H1 (cell line): ENCODE data around the gene TOP1.

Experiments
- ASH2L ChIP-seq: fragments of 200-600, 300-600 bp; sonication (generic); IDR thresholded peaks from one replicate; pipeline ENCODE4 v1.7.1; 2017; ENCODE audit warnings: low read length
- EZH2 ChIP-seq: fragments of 200-600 bp; sonication (generic); IDR thresholded peaks from 2 replicates; pipeline ENCODE4 v1.7.1; 2012; ENCODE audit warnings: low read depth, mild to moderate bottlenecking, moderate library complexity, low read length, inconsistent platforms; ENCODE audit not compliant: severe bottlenecking
- JUND ChIP-seq: IDR thresholded peaks from 2 replicates; pipeline ENCODE4 v1.6.1; 2011; ENCODE audit warnings: mild to moderate bottlenecking, improper control_type of control experiment, low read length
- KDM5A ChIP-seq: fragments of 200-600 bp; IDR thresholded peaks from 2 replicates; pipeline ENCODE4 v1.7.1; 2012; ENCODE audit warnings: mild to moderate bottlenecking, low read length, inconsistent platforms, mixed read lengths
- MAX ChIP-seq: IDR thresholded peaks from 2 replicates; pipeline ENCODE4 v1.6.1; 2012; ENCODE audit warnings: inconsistent platforms
- POLR2A ChIP-seq, 2 experiments: IDR thresholded peaks; 1 replicate in 1 of 2; 2 replicates in 1 of 2; pipeline ENCODE4 v1.6.1; 2011; ENCODE audit warnings: low read depth in 2 of 2, low read length in 2 of 2, mild to moderate bottlenecking in 2 of 2; ENCODE audit errors: control extremely low read depth in 1 of 2
- POLR2AphosphoS5 ChIP-seq: IDR thresholded peaks from 2 replicates; pipeline ENCODE4 v1.6.1; 2011; ENCODE audit warnings: low read depth, low read length
- SIN3A ChIP-seq, 2 experiments: IDR thresholded peaks in 1 of 2; conservative IDR thresholded peaks in 1 of 2; 2 replicates each; pipeline ENCODE4 v1.6.1; 2011 to 2012; ENCODE audit warnings: low read length in 2 of 2, improper control_type of control experiment in 1 of 2, low read depth in 1 of 2, mild to moderate bottlenecking in 1 of 2
- SIRT6 ChIP-seq: IDR thresholded peaks from one replicate; pipeline ENCODE4 v1.7.1; 2012; ENCODE audit warnings: low read length, inconsistent platforms
- TF ChIP-seq, protein P1 (sequence below), 3 experiments: IDR thresholded peaks; 1 replicate in 2 of 3; 2 replicates in 1 of 3; pipeline versions ENCODE4 v1.5.1 to v1.6.1; 2011; ENCODE audit warnings: low read length in 3 of 3, mild to moderate bottlenecking in 3 of 3, inconsistent platforms in 2 of 3, low read depth in 1 of 3, moderate library complexity in 1 of 3; ENCODE audit not compliant: insufficient read depth in 1 of 3; ENCODE audit errors: control extremely low read depth in 1 of 3
- TF ChIP-seq, protein P2 (sequence below): fragments of 300-600 bp; sonication (generic); IDR thresholded peaks from 2 replicates; pipeline ENCODE4 v1.7.1; 2012; ENCODE audit warnings: low read length, moderate library complexity, mild to moderate bottlenecking, inconsistent platforms; ENCODE audit not compliant: insufficient replicate concordance

DNA sequence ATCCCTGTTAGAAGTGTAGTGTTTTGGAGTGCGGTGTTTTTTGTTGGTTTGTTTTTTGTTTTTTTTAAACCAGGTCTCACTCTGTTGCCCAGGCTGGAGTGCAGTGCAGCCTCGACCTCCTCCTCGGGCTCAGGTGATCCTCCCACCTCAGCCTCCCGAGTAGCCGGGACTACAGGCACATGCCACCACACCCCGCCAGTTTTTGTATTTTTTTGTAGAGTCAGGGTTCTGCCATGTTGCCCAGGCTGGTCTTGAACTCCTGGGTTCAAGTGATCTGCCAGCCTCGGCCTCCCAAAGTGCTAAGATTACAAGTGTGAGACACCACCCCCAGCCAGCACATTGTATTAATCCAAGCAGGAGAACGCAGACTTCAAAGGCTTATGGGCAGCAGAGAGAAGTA, 1.3 kb upstream of the TOP1 start:
- TF ChIP-seq SIRT6 (no peak), JUND (no peak), SIN3A (conservative IDR thresholded peaks at IDR 0.05 in 1 of 2, IDR thresholded peaks at IDR 0.05 in 1 of 2; ENCODE audit: low read depth in 1 of 2, low read length in 2 of 2) (no peak), MAX (no peak), EZH2 (no peak), KDM5A (no peak), ASH2L (no peak), POLR2A (IDR thresholded peaks at IDR 0.05; ENCODE audit: control extremely low read depth in 1 of 2, low read depth in 2 of 2, low read length in 2 of 2) (no peak), POLR2AphosphoS5 (no peak)
- TF ChIP-seq, protein P1, sequence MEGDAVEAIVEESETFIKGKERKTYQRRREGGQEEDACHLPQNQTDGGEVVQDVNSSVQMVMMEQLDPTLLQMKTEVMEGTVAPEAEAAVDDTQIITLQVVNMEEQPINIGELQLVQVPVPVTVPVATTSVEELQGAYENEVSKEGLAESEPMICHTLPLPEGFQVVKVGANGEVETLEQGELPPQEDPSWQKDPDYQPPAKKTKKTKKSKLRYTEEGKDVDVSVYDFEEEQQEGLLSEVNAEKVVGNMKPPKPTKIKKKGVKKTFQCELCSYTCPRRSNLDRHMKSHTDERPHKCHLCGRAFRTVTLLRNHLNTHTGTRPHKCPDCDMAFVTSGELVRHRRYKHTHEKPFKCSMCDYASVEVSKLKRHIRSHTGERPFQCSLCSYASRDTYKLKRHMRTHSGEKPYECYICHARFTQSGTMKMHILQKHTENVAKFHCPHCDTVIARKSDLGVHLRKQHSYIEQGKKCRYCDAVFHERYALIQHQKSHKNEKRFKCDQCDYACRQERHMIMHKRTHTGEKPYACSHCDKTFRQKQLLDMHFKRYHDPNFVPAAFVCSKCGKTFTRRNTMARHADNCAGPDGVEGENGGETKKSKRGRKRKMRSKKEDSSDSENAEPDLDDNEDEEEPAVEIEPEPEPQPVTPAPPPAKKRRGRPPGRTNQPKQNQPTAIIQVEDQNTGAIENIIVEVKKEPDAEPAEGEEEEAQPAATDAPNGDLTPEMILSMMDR (IDR thresholded peaks at IDR 0.05; ENCODE audit: control extremely low read depth in 1 of 3, insufficient read depth in 1 of 3, low read depth in 1 of 3, low read length in 3 of 3) = no peak
- TF ChIP-seq, protein P2, sequence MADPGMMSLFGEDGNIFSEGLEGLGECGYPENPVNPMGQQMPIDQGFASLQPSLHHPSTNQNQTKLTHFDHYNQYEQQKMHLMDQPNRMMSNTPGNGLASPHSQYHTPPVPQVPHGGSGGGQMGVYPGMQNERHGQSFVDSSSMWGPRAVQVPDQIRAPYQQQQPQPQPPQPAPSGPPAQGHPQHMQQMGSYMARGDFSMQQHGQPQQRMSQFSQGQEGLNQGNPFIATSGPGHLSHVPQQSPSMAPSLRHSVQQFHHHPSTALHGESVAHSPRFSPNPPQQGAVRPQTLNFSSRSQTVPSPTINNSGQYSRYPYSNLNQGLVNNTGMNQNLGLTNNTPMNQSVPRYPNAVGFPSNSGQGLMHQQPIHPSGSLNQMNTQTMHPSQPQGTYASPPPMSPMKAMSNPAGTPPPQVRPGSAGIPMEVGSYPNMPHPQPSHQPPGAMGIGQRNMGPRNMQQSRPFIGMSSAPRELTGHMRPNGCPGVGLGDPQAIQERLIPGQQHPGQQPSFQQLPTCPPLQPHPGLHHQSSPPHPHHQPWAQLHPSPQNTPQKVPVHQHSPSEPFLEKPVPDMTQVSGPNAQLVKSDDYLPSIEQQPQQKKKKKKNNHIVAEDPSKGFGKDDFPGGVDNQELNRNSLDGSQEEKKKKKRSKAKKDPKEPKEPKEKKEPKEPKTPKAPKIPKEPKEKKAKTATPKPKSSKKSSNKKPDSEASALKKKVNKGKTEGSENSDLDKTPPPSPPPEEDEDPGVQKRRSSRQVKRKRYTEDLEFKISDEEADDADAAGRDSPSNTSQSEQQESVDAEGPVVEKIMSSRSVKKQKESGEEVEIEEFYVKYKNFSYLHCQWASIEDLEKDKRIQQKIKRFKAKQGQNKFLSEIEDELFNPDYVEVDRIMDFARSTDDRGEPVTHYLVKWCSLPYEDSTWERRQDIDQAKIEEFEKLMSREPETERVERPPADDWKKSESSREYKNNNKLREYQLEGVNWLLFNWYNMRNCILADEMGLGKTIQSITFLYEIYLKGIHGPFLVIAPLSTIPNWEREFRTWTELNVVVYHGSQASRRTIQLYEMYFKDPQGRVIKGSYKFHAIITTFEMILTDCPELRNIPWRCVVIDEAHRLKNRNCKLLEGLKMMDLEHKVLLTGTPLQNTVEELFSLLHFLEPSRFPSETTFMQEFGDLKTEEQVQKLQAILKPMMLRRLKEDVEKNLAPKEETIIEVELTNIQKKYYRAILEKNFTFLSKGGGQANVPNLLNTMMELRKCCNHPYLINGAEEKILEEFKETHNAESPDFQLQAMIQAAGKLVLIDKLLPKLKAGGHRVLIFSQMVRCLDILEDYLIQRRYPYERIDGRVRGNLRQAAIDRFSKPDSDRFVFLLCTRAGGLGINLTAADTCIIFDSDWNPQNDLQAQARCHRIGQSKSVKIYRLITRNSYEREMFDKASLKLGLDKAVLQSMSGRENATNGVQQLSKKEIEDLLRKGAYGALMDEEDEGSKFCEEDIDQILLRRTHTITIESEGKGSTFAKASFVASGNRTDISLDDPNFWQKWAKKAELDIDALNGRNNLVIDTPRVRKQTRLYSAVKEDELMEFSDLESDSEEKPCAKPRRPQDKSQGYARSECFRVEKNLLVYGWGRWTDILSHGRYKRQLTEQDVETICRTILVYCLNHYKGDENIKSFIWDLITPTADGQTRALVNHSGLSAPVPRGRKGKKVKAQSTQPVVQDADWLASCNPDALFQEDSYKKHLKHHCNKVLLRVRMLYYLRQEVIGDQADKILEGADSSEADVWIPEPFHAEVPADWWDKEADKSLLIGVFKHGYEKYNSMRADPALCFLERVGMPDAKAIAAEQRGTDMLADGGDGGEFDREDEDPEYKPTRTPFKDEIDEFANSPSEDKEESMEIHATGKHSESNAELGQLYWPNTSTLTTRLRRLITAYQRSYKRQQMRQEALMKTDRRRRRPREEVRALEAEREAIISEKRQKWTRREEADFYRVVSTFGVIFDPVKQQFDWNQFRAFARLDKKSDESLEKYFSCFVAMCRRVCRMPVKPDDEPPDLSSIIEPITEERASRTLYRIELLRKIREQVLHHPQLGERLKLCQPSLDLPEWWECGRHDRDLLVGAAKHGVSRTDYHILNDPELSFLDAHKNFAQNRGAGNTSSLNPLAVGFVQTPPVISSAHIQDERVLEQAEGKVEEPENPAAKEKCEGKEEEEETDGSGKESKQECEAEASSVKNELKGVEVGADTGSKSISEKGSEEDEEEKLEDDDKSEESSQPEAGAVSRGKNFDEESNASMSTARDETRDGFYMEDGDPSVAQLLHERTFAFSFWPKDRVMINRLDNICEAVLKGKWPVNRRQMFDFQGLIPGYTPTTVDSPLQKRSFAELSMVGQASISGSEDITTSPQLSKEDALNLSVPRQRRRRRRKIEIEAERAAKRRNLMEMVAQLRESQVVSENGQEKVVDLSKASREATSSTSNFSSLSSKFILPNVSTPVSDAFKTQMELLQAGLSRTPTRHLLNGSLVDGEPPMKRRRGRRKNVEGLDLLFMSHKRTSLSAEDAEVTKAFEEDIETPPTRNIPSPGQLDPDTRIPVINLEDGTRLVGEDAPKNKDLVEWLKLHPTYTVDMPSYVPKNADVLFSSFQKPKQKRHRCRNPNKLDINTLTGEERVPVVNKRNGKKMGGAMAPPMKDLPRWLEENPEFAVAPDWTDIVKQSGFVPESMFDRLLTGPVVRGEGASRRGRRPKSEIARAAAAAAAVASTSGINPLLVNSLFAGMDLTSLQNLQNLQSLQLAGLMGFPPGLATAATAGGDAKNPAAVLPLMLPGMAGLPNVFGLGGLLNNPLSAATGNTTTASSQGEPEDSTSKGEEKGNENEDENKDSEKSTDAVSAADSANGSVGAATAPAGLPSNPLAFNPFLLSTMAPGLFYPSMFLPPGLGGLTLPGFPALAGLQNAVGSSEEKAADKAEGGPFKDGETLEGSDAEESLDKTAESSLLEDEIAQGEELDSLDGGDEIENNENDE = no peak
